ENCODE measurements around the gene CACNA1C. TPM values are rescaled to one million over a fixed set of nuclear protein-coding genes. Genes with fewer than 3 reads are reported as not detected.

The CACNA1C gene
- total RNA-seq, 4 donors from 2014 or later, result 1.4 to 3.7 (median 2.2) TPM

- TF ChIP-seq POLR2A (IDR thresholded peaks at IDR 0.05) (no peak), POLR2AphosphoS5 (IDR thresholded peaks at IDR 0.05) (no peak), EP300 (IDR thresholded peaks at IDR 0.05) (no peak)
- WGBS, result 91% methylated on average over 3 of the region's 3 CpGs
- Histone ChIP-seq H3K4me3 (no peak overlapping the region), H3K9me3 (no peaks in the 10 kb centered on the region), H3K27me3 (no peaks in the 10 kb centered on the region), H3K27ac (no peak overlapping the region), H3K36me3 (no peaks in the 10 kb centered on the region), H3K4me1 (no peaks in the 10 kb centered on the region)
- no peak for DNase-seq (ENCODE audit: low spot score in 2 of 2)
These were observed 254.8 kb downstream of the CACNA1C start for GRCh38 chr12:2307550-2307949.

GRCh38 chr12:2309647-2310046, 256.9 kb downstream of the CACNA1C start:
- Histone ChIP-seq H3K4me3 (no peak overlapping the region), H3K36me3 (no peaks in the 10 kb centered on the region), H3K27me3 (no peaks in the 10 kb centered on the region), H3K4me1 (no peaks in the 10 kb centered on the region), H3K27ac (no peak overlapping the region), H3K9me3 (no peaks in the 10 kb centered on the region)
- no peak for DNase-seq (ENCODE audit: low spot score in 2 of 2)
- 81% methylated on average over 5 of the region's 5 CpGs for WGBS
- TF ChIP-seq CTCF (IDR thresholded peaks at IDR 0.05), result no peak
- no peak for TF ChIP-seq EP300 (IDR thresholded peaks at IDR 0.05)
- no peak for TF ChIP-seq POLR2AphosphoS5 (IDR thresholded peaks at IDR 0.05)
- no peak for TF ChIP-seq POLR2A (IDR thresholded peaks at IDR 0.05)

DNA sequence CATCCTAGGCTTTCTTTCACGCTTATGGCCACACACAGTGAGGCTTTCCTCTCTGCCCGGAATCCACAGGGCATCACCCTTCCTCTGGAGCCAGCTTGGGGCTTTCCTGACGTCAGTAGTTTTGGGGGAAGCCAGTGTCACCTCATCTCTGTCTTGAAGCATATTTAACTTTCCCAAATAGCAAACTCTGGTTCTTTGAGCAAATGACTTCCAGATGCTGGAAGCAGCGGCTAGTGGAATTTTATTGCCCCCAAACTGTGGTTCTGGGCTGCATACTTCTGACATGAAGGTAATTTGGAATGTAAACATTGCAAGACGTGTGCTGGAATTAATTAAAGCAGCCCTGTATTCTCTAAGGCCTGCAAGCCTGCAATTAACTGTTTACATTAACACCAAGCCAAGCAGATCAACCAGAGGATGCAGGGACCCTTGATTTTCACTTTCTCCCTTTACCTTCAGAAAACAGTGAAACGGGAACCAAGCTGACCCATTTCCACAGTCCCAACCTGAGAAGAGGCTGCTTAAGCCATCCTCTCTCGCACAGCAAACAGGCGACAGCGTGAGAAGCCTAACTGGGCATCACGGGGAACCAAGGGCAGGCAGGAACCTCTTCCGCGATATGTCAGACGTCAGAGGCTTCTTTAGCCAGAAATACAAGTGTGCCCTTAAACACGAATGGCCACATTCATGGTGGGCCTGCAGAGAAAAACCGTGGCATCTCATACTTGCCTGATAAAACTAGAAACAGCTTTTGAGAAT, 258.4 kb downstream of the CACNA1C start:
- H3K4me3 ChIP-seq, result no peak overlapping the region
- 66% methylated on average over 15 of the region's 15 CpGs for WGBS
- no peak for DNase-seq (ENCODE audit: low spot score in 2 of 2)
- no peaks in the 10 kb centered on the region for H3K27me3 ChIP-seq
- no peak overlapping the region for H3K27ac ChIP-seq
- no peak for TF ChIP-seq CTCF (IDR thresholded peaks at IDR 0.05)
- no peak for TF ChIP-seq POLR2AphosphoS5 (IDR thresholded peaks at IDR 0.05)
- TF ChIP-seq POLR2A (IDR thresholded peaks at IDR 0.05), result no peak
- no peak for TF ChIP-seq EP300 (IDR thresholded peaks at IDR 0.05)
- H3K36me3 ChIP-seq, result no peaks in the 10 kb centered on the region
- no peaks in the 10 kb centered on the region for H3K4me1 ChIP-seq
- H3K9me3 ChIP-seq, result no peaks in the 10 kb centered on the region

GRCh38 chr12:2312175-2312574, 259.4 kb downstream of the CACNA1C start:
- no peak for TF ChIP-seq POLR2A (IDR thresholded peaks at IDR 0.05)
- no peak for TF ChIP-seq EP300 (IDR thresholded peaks at IDR 0.05)
- no peak for TF ChIP-seq CTCF (IDR thresholded peaks at IDR 0.05)
- TF ChIP-seq POLR2AphosphoS5 (IDR thresholded peaks at IDR 0.05), result no peak
- Histone ChIP-seq H3K9me3 (no peaks in the 10 kb centered on the region), H3K4me3 (no peak overlapping the region), H3K36me3 (no peaks in the 10 kb centered on the region), H3K27ac (no peak overlapping the region), H3K4me1 (no peaks in the 10 kb centered on the region), H3K27me3 (no peaks in the 10 kb centered on the region)
- DNase-seq (ENCODE audit: low spot score in 2 of 2), result no peak
- WGBS, result 89% methylated on average over 7 of the region's 7 CpGs

- TF ChIP-seq POLR2A (IDR thresholded peaks at IDR 0.05) (no peak), POLR2AphosphoS5 (IDR thresholded peaks at IDR 0.05) (no peak), EP300 (IDR thresholded peaks at IDR 0.05) (no peak), CTCF (IDR thresholded peaks at IDR 0.05) (no peak)
- H3K4me3 ChIP-seq, result no peak overlapping the region
- H3K9me3 ChIP-seq, result no peaks in the 10 kb centered on the region
- no peaks in the 10 kb centered on the region for H3K4me1 ChIP-seq
- H3K36me3 ChIP-seq, result no peaks in the 10 kb centered on the region
- H3K27ac ChIP-seq, result no peak overlapping the region
- no peak for DNase-seq (ENCODE audit: low spot score in 2 of 2)
- H3K27me3 ChIP-seq, result no peaks in the 10 kb centered on the region
- WGBS, result 100% methylated on average over 1 of the region's 1 CpG
These were observed 260.0 kb downstream of the CACNA1C start for GRCh38 chr12:2312770-2313169.

Measured in suprapubic skin (tissue), 4 donors.